Esophagus muscularis mucosa (tissue), 4 donors: ENCODE data around the gene VKORC1L1. TPM values are rescaled to one million over a fixed set of nuclear protein-coding genes. Genes with fewer than 3 reads are reported as not detected.
"Not testable (repeated sequence)": the region's sequence is repeated elsewhere in the genome, so short reads cannot be mapped to it uniquely, and the experiment has no call there.

Experiments used
- DNase-seq: peaks from one replicate; pipeline ENCODE4 v3.0.0-alpha.2; 2017; ENCODE audit errors: extremely low spot score
- H3K27ac ChIP-seq, 4 donors: fragments of 200-600 bp; sonication (generic); replicated peaks in 1 of 4; 1 replicate in 3 of 4; 2 replicates in 1 of 4; pipeline ENCODE4 v1.5.1; 2016 to 2019; ENCODE audit warnings: mild to moderate bottlenecking in 1 of 4
- H3K27me3 ChIP-seq, 4 donors: fragments of 200-600 bp; sonication (generic); one replicate each; pipeline versions ENCODE4 v1.5.1 to v1.6.0; 2016 to 2019
- H3K36me3 ChIP-seq, 4 donors: fragments of 200-600 bp; sonication (generic); one replicate each; pipeline ENCODE4 v1.5.1; 2016 to 2019
- H3K4me1 ChIP-seq, 4 donors: fragments of 200-600 bp; sonication (generic); one replicate each; pipeline ENCODE4 v1.5.1; 2016 to 2019
- H3K4me3 ChIP-seq, 4 donors: fragments of 200-600 bp; sonication (generic); 1 replicate in 2 of 4; 2 replicates in 2 of 4; pipeline ENCODE4 v1.5.1; 2016 to 2019; ENCODE audit warnings: mild to moderate bottlenecking in 4 of 4, moderate library complexity in 1 of 4
- H3K9me3 ChIP-seq, 4 donors: fragments of 200-600 bp; sonication (generic); 1 replicate in 3 of 4; 2 replicates in 1 of 4; pipeline ENCODE4 v1.5.1; 2016 to 2019
- EP300 ChIP-seq: sonication (generic); formaldehyde crosslinking; IDR thresholded peaks from one replicate; pipeline ENCODE4 v1.6.1; 2017; ENCODE audit warnings: antibody characterized with exemption
- POLR2A ChIP-seq: fragments of 450-650 bp; IDR thresholded peaks from one replicate; pipeline ENCODE4 v1.6.1; 2017; ENCODE audit warnings: antibody characterized with exemption, moderate library complexity, mild to moderate bottlenecking, low read depth
- POLR2AphosphoS5 ChIP-seq, 2 donors: sonication (generic); formaldehyde crosslinking; IDR thresholded peaks; one replicate each; pipeline ENCODE4 v1.6.1; 2017; ENCODE audit warnings: antibody characterized with exemption in 2 of 2
- WGBS: methylation state at CpG from one replicate; pipeline ENCODE4 v1.1.5; 2018; 5-methylcytosine and 5-hydroxymethylcytosine counted together
- intact Hi-C: fragments of 100-400 bp; cut with DNase I; formaldehyde crosslinking; loops from one replicate; pipeline ENCODE4 v1.15.1; 2023
- total RNA-seq, 4 donors: library from RNA; depleted of rRNA; stranded (reverse); fragments of >200 nt; gene quantifications; one replicate each; pipeline versions ENCODE4 v1.1.0 to v1.2.1, GENCODE V29; 2016
- TF ChIP-seq, protein P1 (sequence below), 3 experiments: fragments of 200-600 bp in 2 of 3; fragments of 450-650 bp in 1 of 3; sonication (generic) in 2 of 3; IDR thresholded peaks; one replicate each; pipeline ENCODE4 v1.5.1; 2017 to 2019; ENCODE audit warnings: antibody characterized with exemption in 3 of 3, mild to moderate bottlenecking in 2 of 3, moderate library complexity in 1 of 3

The VKORC1L1 gene
- total RNA-seq, 4 donors from 2014 or later: 23.7 to 30.1 (median 26.1) TPM

DNA sequence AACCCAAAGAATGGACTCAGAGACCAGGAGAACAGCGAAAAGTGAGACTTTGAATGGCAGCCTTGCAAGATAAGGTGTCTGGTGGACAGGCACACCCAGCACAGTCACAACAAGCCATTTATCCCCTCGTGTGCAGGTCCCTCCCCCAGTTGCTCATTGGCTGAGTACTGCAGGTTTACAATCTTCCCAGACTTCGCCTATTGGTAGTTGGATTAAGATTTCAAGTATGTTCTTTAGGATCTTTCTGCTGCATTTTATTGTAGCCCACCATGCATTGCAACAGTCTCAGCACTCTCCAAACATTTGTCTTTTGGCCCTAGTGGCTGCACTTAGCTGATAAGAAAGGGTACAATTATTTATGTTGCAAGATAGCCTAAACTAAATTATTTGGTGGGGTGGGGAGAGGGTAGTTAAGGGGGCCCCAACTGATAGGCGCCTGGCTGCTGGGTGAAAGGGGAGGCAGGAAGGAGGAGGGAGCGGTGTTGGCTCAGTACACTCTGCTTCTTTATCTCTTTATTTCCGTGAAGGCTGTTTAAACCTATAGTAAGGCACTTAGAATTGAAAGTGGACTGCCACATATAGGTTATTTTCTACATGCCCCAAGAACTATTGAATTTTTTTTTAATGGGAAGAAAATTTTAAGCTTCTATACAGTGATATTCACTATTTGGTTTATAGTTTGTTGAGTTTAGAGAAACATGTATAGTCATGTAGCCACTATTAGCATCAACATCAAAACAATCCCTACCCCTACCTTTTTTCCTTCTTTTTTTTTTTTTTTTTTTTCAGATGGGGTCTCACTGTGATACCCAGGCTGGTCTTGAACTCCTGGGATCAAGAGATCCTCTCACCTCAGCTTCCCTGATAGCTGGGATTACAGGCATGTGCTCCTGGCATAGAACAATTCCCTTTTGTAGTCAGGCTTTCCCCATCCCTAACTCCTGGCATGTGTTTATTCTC lies 54.9 kb downstream of the VKORC1L1 start:
- Histone ChIP-seq H3K4me1 (peaks cover 0 to 4% (median 0%) of the 10 kb centered on the region in 4 donors), H3K36me3 (no peaks in the 10 kb centered on the region), H3K27me3 (no peaks in the 10 kb centered on the region), H3K4me3 (no peak overlapping the region), H3K27ac (no peak overlapping the region), H3K9me3 (no peaks in the 10 kb centered on the region)
- intact Hi-C loops: no loop called here
- no peak for TF ChIP-seq EP300
- no peak for TF ChIP-seq POLR2A
- TF ChIP-seq POLR2AphosphoS5 (IDR thresholded peaks at IDR 0.05): no peak
- TF ChIP-seq, protein P1, sequence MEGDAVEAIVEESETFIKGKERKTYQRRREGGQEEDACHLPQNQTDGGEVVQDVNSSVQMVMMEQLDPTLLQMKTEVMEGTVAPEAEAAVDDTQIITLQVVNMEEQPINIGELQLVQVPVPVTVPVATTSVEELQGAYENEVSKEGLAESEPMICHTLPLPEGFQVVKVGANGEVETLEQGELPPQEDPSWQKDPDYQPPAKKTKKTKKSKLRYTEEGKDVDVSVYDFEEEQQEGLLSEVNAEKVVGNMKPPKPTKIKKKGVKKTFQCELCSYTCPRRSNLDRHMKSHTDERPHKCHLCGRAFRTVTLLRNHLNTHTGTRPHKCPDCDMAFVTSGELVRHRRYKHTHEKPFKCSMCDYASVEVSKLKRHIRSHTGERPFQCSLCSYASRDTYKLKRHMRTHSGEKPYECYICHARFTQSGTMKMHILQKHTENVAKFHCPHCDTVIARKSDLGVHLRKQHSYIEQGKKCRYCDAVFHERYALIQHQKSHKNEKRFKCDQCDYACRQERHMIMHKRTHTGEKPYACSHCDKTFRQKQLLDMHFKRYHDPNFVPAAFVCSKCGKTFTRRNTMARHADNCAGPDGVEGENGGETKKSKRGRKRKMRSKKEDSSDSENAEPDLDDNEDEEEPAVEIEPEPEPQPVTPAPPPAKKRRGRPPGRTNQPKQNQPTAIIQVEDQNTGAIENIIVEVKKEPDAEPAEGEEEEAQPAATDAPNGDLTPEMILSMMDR (IDR thresholded peaks at IDR 0.05): no peak
- 77% methylated on average over 6 of the region's 6 CpGs for WGBS
- DNase-seq: no peak

DNA sequence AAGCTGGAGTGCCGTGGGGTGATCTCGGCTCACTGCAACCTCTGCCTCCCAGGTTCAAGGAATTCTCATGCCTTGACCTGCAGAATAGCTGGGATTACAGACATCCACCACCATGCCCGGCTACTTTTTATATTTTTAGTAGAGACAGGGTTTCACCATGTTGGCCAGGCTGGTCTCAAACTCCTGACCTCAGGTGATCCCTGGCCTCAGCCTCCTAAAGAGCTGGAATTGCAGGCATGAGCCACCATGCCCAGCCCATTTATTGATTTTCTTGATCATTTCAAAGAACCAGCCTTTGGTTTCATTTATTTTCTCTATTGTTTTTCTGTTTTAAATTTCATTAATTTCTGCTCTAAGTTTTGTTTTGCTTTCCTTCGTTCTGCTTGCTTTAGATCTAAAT lies 58.8 kb downstream of the VKORC1L1 start:
- DNase-seq: no peak
- H3K9me3 ChIP-seq: no peaks in the 10 kb centered on the region
- peaks cover 0 to 4% (median 0%) of the 10 kb centered on the region in 4 donors for H3K4me1 ChIP-seq
- 90% methylated on average over 4 of the region's 4 CpGs for WGBS
- TF ChIP-seq POLR2AphosphoS5 (IDR thresholded peaks at IDR 0.05) (no peak), POLR2A (no peak), EP300 (no peak)
- TF ChIP-seq, protein P1 (IDR thresholded peaks at IDR 0.05): no peak
- no peaks in the 10 kb centered on the region for H3K36me3 ChIP-seq
- no peaks in the 10 kb centered on the region for H3K27me3 ChIP-seq
- intact Hi-C loops: no loop called here
- H3K4me3 ChIP-seq: no peak overlapping the region
- no peak overlapping the region for H3K27ac ChIP-seq

DNA sequence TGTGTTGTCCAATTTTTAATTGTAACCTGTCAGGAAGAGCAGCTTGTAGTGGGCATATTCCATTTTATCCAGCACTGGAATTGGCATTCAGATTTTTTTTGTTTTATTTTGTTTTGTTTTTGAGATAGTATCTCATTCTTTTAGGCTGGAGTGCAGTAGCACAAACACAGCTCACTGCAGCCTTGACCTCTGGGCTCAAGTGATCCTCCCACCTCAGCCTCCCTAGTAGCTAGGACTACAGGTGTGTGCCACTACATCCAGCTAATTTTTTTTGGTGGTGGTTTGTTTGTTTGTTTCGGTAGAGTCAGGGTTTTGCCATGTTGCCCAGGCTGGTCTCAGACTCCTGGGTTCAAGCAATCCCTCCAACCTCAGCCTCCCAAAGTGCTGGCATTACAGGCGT lies 64.4 kb downstream of the VKORC1L1 start:
- Histone ChIP-seq H3K27ac (no peak overlapping the region), H3K9me3 (no peaks in the 10 kb centered on the region), H3K36me3 (no peaks in the 10 kb centered on the region), H3K4me1 (no peaks in the 10 kb centered on the region), H3K27me3 (no peaks in the 10 kb centered on the region), H3K4me3 (no peak overlapping the region)
- WGBS: 94% methylated on average over 2 of the region's 2 CpGs
- intact Hi-C loops: no loop called here
- no peak for DNase-seq
- no peak for TF ChIP-seq EP300

DNA sequence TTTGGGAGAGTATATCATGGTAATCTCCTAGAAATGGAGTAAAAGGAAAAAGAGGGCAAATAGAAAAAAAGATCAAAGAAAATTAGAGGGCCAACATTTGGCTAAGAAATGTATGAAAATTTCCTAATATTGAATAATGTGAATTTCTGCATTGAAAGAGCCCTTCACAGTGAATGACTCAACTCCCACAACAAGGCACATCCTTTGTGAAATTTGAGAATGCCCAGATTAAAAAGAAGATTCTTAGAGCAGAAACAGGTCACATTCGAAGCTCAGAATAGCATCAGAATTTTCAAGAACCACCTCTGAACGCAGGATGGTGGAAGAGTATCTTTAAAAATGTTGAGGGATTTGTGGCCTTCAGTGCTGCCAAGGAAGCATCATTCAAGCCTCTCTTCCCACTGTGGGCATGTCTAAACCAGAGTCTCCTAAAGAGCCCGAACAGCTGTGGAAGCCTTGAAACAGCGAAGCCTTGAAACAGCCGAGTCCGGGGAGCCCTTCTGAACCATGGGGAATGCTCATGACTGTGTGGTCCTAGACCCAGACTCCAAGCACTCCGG lies 65.5 kb downstream of the VKORC1L1 start:
- TF ChIP-seq POLR2AphosphoS5 (IDR thresholded peaks at IDR 0.05) (no peak), POLR2A (no peak), EP300 (no peak)
- TF ChIP-seq, protein P1 (IDR thresholded peaks at IDR 0.05): no peak
- Histone ChIP-seq H3K27me3 (no peaks in the 10 kb centered on the region), H3K27ac (no peak overlapping the region), H3K36me3 (no peaks in the 10 kb centered on the region), H3K9me3 (no peaks in the 10 kb centered on the region), H3K4me1 (no peaks in the 10 kb centered on the region), H3K4me3 (no peak overlapping the region)
- 93% methylated on average over 4 of the region's 7 CpGs for WGBS
- DNase-seq: no peak
- intact Hi-C loops: no loop called here

DNA sequence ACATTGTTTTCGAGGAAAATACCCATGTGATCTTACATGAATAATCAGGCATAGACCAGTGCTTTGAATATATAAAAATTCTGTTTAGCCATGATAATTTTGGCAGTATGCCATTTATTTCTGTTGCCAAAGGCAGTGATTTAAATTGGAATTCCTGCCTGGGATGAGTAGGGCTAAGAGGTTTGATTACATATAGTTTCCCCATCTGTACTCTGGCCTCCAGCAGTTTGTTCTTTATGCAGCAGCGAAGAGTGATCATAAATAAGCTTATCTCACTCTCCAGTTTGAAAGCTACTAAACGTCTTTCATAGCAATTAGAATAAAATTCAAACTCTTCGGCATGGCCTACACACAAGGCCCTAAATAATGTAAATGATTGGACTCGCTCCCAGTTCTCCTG lies 72.9 kb downstream of the VKORC1L1 start:
- H3K9me3 ChIP-seq, H3K27ac ChIP-seq, H3K4me3 ChIP-seq, DNase-seq, H3K36me3 ChIP-seq, intact Hi-C loops, H3K4me1 ChIP-seq, H3K27me3 ChIP-seq: not testable (repeated sequence)
- WGBS: 94% methylated on average over 1 of the region's 5 CpGs
